GM18951 (cell line): ENCODE measurements around the gene FOXL2.

Experiments used
- POLR2A ChIP-seq: IDR thresholded peaks from 4 replicates; pipeline ENCODE4 v1.6.1; 2011; ENCODE audit warnings: mild to moderate bottlenecking; ENCODE audit not compliant: insufficient read length, insufficient read depth; ENCODE audit errors: extremely low read depth
- in situ Hi-C: fragments of 300-500 bp; cut with MboI; formaldehyde crosslinking; loops from one replicate; pipeline ENCODE4 v1.12.0; 2022; ENCODE audit warnings: low sequenced_read_pairs, mixed read lengths, inconsistent platforms; ENCODE audit not compliant: unreplicated experiment

The FOXL2 gene

DNA sequence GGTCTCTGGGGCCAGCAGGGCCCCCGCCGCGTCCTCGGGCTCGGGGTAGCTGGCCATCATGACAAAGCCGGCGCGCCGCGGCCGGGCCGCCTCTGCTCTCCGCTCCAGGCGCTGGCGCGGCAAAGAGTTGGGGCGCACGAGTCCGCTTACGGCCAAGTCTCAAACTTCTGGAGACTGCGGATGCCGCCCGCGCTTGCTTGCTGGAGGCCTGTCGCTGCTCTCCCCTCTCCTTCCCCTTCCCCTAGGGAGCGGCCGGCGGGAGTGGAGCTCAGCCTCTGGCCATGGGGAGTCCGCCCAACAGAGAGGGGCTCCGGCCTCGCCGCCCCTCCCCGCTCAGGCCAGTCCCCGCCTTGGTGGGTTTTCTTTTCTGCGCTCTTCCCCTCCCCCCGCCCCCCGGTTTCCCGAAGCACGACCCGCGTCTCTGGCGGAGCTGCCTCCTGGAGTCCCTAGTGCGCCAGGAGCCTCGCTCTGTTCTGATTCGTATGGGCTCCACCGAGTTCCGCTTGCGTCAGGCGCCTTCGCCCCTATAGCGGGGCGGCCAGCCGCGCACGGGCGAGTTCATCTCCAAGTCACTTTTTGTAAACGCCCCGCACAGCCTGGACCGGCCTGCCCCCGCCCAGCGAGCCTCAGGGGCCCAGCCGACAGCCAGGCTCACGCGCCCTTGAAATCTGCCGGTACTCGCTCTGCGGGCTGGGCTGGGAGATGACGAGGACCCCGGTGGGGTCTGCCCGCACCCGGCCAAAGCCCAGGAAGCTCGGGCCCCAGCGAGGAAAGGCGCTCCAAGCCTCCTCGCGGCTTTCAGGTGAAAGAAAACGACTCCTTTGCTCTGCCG is at the start of gene FOXL2, which contains the start of gene FOXL2NB:
FOXL2 (minus strand) TSS at position 475 of the 832 bp plus-strand sequence; CDS start at position 60, 415 bp downstream.
FOXL2NB (plus strand) TSS at position 555 of the 832 bp plus-strand sequence; CDS start at position 703, 148 bp downstream.
- no peak for TF ChIP-seq POLR2A
- in situ Hi-C loops, result loop anchor here (25.0 kb wide), 1 partner anchor 485 kb away; no protein-coding TSS in a partner anchor

DNA sequence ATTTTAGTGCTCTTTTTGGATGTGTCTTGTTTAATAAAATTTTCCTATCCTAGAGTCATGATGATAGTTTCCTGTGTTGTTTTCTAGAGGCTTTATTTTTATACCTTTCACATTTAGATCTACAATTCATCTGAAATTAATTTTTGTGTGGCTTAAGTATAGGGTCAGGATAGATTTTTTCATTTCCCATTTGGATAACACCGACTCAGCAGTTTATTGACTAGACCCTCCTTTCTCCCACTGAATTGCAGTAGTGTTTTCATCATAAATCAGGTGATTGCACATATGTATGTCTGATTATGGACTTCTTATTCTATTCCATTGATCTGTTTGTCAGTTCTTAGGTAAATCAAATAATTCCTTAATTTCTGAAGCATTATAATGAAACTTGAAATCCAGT is 48.8 kb upstream of the FOXL2 start:
- TF ChIP-seq POLR2A, result no peak
- in situ Hi-C loops, result no loop called here

- in situ Hi-C loops, result no loop called here
- no peak for TF ChIP-seq POLR2A
These were observed 40.2 kb upstream of the FOXL2 start for GRCh38 chr3:138987181-138987580.

- no peak for TF ChIP-seq POLR2A
- in situ Hi-C loops, result no loop called here
These were observed 39.0 kb upstream of the FOXL2 start for GRCh38 chr3:138985932-138986331.

- in situ Hi-C loops, result no loop called here
- TF ChIP-seq POLR2A, result no peak
These were observed 37.9 kb upstream of the FOXL2 start for GRCh38 chr3:138984816-138985215.

- in situ Hi-C loops, result no loop called here
These were observed 29.1 kb upstream of the FOXL2 start for GRCh38 chr3:138976047-138976446.

GRCh38 chr3:138975351-138975750 is 28.4 kb upstream of the FOXL2 start:
- in situ Hi-C loops, result no loop called here

More at GRCh38 chr3:138976047-138976446, 29.1 kb upstream of the FOXL2 start:
- no peak for TF ChIP-seq POLR2A

DNA sequence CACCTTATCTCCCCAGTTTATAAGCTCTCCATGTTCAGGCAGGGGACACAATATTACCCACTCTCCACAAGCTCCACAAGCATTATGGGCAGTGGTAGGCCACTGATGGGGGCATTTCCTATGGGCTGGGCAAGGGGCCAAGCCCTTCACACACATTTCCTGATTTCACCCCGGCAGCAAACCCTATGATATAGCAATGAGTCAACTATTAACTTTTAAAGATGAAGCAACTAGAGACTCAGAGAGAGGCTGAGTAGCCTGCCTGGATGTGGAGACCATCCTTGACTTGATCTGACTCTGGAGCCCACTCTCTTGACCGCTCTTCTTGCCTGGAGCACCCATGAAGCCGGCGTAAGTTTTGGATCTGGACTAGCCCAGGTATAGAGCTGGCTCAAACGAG is 27.5 kb upstream of the FOXL2 start:
- no peak for TF ChIP-seq POLR2A
- in situ Hi-C loops, result no loop called here

More at GRCh38 chr3:138975351-138975750, 28.4 kb upstream of the FOXL2 start:
- no peak for TF ChIP-seq POLR2A

DNA sequence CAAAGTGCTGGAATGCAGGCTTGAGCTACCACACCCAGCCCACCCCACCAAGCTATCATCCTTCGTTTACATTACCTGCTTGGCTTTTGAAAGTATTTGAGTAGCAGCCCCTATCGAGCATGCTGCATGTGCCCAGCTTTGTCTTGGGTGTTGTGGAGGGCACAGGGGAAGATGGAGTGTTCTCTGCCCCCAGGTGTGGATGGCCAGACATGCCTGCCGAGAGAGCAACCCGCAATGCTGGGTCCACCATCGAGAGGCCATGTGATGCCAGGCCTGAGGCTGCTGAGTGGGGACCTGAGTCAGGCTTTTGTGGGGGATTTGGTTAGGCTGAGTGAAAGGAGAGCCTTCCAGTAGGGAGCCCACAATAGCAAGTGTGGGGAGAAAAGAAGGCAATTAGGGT is 26.0 kb upstream of the FOXL2 start:
- no peak for TF ChIP-seq POLR2A
- in situ Hi-C loops, result no loop called here

GRCh38 chr3:138971766-138972320 is 24.9 kb upstream of the FOXL2 start:
- no peak for TF ChIP-seq POLR2A
- in situ Hi-C loops, result no loop called here

DNA sequence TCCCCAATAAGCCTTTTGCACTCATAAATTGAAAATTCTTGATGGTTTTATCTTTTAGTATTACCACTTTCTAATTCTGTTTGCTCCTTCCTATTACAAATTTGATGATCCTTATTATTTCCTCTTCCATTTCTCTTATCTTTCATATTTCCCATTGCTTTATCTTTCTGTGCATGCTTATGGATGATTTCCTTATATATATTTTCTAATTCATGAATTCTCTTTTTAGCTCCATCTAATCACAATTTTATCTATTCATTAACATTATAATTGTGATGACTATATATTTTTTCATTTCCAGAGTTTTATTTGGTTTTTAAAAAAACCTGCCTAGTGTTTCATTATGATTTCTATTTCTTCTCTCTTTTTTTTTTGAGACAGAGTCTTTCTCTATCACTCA is 18.0 kb upstream of the FOXL2 start:
- TF ChIP-seq POLR2A, result no peak
- in situ Hi-C loops, result no loop called here

- in situ Hi-C loops, result no loop called here
- no peak for TF ChIP-seq POLR2A
These were observed 17.3 kb upstream of the FOXL2 start for GRCh38 chr3:138964264-138964663.

GRCh38 chr3:138962854-138963560 is 16.1 kb upstream of the FOXL2 start:
- no peak for TF ChIP-seq POLR2A
- in situ Hi-C loops, result no loop called here
